Panc1 (cell line): Measurements from ENCODE around the gene TRIM3.

Experiments
- CTCF ChIP-seq: fragments of 450-650 bp; IDR thresholded peaks from 2 replicates; pipeline ENCODE4 v1.5.1; 2017; ENCODE audit warnings: mild to moderate bottlenecking
- POLR2AphosphoS5 ChIP-seq: IDR thresholded peaks from 2 replicates; pipeline ENCODE4 v1.6.1; 2012; ENCODE audit warnings: mild to moderate bottlenecking, low read depth, low read length, moderate library complexity
- REST ChIP-seq, 2 experiments: IDR thresholded peaks; 2 replicates each; pipeline ENCODE4 v1.6.1; 2011 to 2012; ENCODE audit warnings: low read depth in 2 of 2, control low read depth in 1 of 2, low read length in 1 of 2, mild to moderate bottlenecking in 1 of 2, moderate library complexity in 1 of 2; ENCODE audit not compliant: insufficient read depth in 1 of 2
- SIN3A ChIP-seq: IDR thresholded peaks from 2 replicates; pipeline ENCODE4 v1.6.1; 2012; ENCODE audit warnings: low read depth, mild to moderate bottlenecking, low read length, moderate library complexity, borderline replicate concordance; ENCODE audit not compliant: insufficient read depth
- TCF7L2 ChIP-seq: IDR thresholded peaks from 2 replicates; pipeline ENCODE4 v1.6.1; 2011; ENCODE audit warnings: mild to moderate bottlenecking, low read depth, low read length, inconsistent platforms

- no peak for TF ChIP-seq TCF7L2
- TF ChIP-seq CTCF, result no peak
- TF ChIP-seq REST (IDR thresholded peaks at IDR 0.05; ENCODE audit: insufficient read depth in 1 of 2, low read depth in 2 of 2, low read length in 1 of 2), result no peak
- no peak for TF ChIP-seq POLR2AphosphoS5
- TF ChIP-seq SIN3A, result no peak
Measured at GRCh38 chr11:6489306-6489705, 15.6 kb upstream of the TRIM3 start.
